Left lobe of liver (tissue), 2 donors: ENCODE data around the gene SLC39A3. TPM values are rescaled to one million over a fixed set of nuclear protein-coding genes. Genes with fewer than 3 reads are reported as not detected.
"Not testable (repeated sequence)": the region's sequence is repeated elsewhere in the genome, so short reads cannot be mapped to it uniquely, and the experiment has no call there.

ENCODE experiments used
- ATAC-seq: fragments of 200-7000 bp; cut with Tn5 transposase; one replicate; pipeline ENCODE4 v1.9.1; 2020; ENCODE audit warnings: mild to moderate bottlenecking, moderate library complexity
- DNase-seq: peaks from one replicate; pipeline ENCODE4 v3.0.0-alpha.2; 2020; ENCODE audit warnings: low spot score
- total RNA-seq: library from RNA; stranded (reverse); gene quantifications from one replicate; pipeline ENCODE4 v1.2.1, GENCODE V29; 2021
- donor health status: DM: no; HTN: no; CAD: no; lungs with moderate emphysema.
- donor health status: DM: no; HTN: yes; CAD: no.

The SLC39A3 gene
- total RNA-seq, 1 donor from 2014 or later = 18.6 TPM

DNA sequence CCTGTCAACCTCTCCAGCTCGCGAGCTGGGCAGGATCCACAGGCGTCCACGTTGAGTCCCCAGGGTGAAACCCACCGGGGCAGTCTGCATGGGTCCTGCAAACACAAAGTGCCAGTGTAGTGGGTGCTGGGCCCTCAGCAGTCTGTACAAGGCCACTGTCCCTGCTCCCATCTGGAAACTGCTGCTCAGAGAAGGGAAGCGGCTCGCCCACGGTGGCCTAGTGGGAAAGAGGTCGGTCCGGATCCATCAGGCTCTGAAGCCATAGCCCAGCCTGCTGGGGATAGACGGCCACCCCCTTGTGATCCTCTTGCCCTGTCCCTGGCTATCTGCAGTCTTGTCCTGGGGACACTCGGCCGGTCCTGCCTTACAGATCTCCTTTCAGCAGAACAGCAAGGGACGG is 16.1 kb downstream of the SLC39A3 start:
- ATAC-seq (no peak), DNase-seq (no peak)

DNA sequence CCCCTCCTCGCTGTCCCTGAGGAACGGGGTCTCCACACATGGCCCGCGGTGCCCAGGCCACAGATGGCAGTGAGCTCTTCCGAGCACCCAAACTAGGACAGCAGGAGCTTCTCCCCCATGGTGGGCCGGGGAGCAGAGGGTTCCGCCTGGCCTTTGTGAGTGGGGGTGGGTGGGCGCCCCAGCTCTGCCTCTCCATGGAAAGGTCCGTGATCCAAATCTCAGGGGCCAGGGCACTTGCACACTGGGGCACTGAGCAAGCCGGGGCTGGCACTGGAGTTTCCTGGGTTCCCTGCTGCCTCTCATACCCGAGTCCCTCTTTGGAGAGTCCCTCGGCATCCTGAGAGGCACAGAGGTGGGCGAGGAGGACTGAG is 16.5 kb downstream of the SLC39A3 start:
- ATAC-seq (no peak), DNase-seq (no peak)

DNA sequence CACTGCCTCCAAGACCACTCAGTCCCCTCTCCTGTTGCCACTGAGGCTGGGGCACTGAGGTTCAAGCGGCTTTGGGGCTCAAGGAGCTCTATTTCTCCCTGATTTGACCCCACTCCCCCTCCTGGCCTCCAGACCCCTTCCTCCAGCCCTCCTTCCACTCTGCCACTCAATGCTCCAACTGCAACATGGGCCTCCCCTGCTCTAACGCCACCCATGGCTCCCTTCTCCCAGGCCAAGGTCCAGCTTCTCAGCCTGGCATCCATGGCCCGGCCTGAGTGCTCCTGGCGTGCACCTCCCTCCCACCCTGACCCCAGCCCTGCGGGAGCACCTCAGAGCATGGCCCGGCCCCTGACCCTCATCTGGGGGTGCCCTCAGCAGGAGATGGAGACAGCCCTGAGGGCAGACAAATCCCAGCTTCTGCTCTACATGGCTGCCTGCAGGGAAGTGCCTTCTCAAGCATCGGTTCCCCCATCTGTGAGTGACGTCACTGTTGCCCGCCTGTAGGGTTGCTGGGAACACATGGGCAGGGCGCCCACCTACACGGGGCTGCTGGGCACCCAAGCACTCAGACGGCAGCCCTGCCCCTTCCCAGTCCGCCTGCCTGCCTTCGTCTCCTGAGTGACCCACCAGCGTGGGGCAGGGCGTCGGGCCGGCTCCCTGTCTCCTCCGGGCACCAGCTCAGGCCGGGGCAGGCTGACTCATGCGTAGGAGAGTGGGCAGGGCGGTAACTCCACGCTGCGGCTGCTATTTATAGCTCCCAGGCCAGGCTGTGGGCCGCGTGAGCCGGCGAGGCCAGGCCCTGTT is 17.1 kb downstream of the SLC39A3 start:
- ATAC-seq (no peak), DNase-seq (no peak)

DNA sequence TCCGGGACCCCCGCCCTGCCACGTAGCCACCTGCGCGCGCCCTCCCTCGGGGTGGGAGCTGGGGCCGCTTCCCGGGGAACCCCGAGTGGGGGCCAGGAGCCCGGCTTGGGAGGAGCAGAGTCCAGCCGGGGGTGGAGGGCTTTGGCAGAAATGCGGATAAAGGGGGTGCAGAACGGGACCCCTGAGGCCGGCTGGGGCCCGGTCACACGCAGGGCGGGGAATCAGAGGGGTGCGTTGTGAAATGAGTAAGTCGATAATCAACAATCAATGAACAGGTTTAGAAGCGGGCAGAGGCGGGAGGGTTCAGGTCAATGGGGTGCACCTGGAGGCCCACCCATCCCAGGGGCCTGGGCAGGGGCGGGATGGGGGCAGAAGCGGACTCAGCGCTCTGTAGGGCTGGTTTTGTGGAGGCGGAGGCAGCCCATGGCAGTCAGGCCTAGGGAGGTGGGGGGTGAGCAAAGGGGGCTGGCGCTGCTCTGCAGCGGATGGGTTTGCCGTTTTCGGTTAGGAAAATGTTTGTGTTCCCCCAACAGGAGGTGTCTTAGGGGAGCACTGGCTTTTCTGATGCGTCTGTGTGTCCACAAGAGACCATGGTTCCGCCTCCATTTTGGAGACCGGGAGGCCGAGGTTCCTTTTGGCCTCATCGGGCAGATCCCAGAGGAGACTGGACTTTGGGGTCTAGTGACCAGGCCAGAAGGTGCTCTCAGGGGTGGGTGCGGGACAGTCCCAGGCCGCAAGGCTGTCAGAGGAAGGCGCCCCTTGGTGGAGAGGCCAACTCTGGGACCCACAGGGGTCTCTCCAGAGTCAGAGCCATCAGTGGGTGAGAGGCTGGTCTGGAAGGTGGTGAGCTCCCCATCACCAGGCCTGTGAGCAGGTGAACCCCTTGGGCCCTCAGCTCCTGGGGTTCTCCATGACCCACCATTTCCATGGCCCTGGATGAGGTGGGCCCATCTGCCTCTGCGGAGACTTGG is 18.0 kb downstream of the SLC39A3 start:
- ATAC-seq (no peak), DNase-seq (no peak)

DNA sequence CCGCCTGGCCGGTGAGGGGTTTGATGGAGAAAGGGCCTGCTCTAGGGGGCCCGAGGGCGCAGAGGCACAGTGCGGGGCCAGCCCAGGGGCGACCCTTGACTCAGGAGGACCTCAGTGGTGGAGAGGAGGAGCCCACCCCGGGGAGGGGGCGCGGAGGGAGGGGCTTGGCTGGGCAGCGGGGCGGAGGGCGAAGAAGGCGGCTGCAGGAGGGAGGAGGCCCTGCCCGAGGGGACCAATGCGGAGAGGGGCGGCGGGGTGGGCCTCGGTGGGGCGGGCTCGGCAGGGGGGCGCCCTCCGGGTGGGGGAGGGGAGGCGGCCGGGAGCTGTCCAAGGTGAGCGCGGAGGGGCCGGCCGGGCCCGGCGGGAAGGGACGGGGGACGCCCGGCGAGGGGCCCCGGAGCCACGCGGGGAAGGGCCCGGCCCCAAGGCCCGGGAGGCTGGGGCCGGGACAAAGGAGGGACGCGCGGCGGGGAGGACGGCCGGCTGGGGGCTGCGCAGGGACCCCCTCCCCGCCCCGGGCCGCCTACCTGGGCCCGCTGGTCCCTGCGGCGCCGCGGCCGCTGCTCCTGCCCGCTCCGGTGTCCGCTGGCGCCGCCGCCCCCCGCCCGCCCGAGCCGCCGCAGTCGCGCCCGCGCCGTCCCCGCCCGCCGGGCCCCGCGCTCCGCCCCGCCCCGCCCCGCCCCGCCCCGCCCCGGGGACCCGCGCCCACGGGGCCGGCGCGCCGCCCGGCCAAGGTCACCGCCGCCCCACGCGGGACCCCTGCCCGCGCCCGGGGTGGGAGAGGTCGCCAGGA is 18.8 kb downstream of the SLC39A3 start, which contains the start of gene DIRAS1:
DIRAS1 (minus strand) TSS at position 596 of the 793 bp plus-strand sequence. CDS start 3,566 bp downstream, outside the sequence.
- DNase-seq (no peak), ATAC-seq (no peak)

DNA sequence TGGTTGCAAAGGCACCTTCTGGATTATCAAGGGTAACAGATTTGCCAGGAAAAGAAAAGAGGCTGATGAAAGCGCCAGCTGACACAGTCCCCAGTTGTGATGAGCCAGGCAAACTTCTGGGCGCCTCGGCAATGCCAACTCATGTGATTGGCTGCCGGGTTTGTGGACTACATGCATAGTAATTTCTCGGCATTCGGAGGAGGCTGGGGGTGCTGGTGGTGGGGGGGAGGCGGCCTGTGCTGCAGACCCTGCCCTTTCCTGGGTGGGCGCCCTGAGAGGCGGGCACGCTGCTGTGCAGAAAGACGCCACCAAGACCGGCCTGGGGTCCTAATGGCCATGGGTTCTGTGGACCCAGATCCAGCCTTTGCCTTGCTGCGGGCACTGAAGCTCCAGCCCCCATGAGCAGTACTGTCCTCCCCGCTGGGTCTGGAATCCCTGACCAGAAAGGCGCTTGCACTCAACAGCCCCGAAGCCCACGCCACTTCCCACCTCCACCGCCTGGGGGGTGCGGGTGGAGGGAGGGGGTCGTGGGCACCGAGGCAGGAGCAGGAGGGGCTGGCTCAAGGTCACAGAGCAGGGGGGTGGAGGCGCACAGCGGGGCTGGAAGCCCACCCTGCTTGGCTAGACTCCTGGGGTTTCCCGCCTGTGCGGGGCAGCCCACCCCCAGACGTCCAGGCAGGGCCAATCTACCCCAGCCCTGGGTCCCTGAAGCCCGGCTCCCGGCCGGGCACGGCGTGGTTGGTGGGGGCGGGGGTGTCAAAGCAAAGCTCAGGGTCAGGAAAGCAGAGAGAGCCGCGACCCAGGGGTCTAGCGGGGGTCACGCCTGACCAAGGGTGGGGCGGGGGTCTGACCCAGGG is 19.7 kb downstream of the SLC39A3 start:
- no peak for DNase-seq
- peak; percentile 17 for ATAC-seq

DNA sequence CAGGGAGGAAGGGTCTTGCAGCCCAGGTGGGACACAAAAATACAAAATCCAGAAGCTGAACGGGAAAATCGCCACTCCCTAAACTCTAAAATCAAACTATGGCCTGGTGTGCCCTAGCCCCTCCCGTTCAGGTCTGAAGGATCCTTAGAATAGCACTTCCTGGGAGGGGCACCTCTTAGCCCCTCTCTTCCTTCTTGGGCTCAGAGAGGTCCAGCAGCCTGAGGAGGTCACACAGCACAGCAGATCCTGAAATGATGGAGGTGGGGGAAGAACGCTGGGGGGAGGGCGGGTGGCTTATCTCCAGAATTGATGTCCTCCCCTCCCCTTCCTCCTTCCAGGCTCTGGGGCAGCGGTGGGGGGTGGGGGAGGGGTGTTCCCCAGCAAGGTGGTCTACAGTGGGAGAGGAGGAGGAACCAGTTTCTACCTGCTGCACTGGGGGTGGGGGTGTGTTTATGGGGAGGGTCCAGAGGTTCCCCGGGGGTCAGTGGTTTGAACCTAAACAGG is 20.5 kb downstream of the SLC39A3 start:
- DNase-seq = no peak

DNA sequence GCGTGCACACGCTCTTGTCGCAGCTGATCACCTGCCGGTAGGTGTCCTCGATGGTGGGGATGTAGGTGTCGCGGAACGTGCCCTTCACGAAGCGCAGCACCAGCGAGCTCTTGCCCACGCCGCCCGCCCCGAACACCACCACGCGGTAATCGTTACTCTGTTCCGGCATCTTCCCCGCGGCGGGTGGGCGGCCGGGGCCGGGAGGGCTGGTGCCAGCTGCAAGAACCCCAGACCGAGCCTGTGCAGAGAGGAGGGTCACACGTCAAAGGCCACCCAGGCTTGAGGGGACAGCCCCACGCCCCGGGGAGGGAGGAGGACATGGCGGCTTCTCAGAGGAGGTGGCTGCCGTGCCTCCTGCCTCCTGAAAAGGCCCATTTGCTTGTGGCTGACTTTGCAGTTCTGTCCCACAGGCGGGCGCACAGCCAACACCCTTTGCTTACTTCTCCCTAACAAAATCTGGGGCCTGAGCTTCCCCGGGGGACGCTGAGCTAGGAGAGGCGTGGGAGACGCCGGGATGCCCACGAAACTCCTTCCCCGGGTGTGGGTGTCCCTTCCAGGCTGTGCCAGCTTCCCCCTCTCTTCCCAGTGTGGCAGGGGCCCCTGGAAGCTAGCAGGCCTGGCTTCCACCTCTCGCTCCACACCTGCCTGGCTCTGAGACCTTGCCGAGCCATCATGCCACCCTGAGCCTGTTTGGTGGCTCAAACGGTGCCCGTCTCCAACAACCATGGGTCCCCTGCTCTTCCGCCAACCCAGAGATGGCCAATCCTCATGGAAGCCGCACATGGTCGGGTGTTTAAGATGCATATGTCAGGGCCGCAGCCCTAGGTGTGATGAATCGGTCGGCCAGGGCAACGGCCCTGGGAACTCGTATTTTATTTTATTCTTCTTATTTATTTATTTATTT is 21.9 kb downstream of the SLC39A3 start:
- ATAC-seq (no peak), DNase-seq (no peak)

More for the DNA sequence above, 20.5 kb downstream of the SLC39A3 start:
- ATAC-seq = no peak

DNA sequence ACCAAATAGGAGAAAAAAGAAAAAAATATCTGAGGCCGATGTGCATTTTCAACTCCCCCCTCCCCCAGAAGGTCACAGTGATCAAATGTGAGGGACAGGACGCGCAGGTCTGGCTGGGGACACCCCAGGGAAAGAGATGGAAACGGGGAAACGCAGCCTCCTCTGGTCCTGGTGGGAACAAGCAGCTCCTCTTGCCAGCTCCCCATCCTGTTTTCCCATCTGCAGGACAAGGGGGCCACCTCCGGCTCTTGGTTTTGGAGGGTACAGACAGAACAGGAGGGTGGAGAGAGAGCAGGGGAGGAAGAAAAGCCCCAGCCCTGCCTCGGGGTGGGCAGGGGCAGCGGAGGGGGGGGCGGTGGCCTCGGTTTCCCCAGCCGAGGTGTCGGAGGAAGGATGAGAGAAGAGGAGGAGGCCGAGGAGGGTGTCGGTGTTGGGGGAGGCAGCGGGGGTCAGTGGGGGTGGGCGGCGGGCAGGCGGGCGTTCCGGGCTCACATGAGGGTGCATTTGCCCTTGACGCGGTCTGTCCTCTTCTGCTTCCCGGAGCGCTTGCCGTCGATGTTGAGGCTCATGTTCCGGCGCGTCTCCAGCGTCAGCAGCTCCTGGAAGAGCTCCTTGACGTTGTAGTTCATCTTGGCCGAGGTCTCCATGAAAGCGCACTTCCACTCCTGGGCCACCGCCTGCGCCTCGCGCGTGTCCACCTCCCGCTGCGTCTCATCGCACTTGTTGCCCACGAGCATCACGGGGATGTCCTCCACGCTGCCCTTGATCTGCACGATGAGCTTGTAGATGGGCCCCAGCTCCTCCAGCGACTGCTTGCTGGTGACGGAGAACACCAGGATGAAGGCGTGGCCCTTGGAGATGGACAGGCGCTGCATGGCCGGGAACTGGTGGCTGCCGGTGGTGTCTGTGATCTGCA is 22.8 kb downstream of the SLC39A3 start:
- DNase-seq (no peak), ATAC-seq (no peak)

DNA sequence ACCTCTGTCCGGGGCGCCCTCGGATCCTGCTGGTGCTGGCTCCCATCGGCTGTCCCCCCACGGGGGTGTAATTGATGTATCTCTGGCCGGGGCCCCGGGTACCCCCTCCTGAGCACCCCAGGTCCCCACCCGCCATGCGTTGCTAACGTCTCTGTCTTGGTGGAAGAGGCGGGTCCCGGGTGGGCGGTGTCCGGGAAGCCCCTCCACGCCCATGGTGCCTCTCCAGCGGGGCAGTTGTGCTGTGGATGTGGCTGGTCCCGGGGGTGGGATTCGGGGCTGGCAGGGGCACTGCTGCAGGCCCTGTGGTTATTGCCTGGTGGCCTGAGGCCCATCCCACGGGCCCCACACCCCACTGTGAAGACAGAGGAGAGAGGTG is 23.6 kb downstream of the SLC39A3 start:
- ATAC-seq (no peak), DNase-seq (no peak)

DNA sequence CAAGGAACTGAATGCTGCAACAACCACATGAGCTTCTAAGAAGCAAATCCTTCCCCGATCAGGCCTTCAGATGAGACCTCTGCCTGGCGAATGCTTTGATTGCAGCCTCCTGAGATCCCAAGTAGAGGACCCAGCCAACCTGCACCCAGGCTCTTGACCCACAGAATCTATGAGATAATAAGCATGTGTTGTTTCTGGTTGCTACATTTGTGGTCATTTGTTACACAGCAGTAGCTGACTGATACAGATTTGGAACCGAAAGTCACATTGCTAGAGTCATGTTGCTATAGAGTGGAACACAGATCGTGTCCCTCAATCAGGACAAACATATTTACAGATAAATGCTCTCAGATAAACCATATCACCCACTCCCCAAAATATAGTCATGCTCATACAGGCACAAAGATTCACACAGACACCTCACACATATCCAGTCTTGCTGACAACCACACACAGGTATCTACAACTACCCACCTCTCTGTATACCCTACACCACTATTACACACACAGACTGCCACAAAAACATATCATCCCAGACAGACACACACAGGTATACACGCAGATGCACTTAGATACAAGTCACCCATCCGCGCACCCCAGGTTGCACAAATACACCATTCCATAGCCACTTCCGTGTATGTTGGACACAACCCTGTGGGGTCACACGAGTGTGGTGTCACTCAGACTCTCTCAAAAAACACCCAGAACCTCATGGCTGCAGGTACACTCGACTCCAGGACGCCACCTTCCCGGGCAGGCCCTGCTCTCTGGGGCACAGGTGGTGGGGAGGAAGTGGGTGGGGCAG is 24.1 kb downstream of the SLC39A3 start:
- DNase-seq = no peak
- ATAC-seq = no peak

DNA sequence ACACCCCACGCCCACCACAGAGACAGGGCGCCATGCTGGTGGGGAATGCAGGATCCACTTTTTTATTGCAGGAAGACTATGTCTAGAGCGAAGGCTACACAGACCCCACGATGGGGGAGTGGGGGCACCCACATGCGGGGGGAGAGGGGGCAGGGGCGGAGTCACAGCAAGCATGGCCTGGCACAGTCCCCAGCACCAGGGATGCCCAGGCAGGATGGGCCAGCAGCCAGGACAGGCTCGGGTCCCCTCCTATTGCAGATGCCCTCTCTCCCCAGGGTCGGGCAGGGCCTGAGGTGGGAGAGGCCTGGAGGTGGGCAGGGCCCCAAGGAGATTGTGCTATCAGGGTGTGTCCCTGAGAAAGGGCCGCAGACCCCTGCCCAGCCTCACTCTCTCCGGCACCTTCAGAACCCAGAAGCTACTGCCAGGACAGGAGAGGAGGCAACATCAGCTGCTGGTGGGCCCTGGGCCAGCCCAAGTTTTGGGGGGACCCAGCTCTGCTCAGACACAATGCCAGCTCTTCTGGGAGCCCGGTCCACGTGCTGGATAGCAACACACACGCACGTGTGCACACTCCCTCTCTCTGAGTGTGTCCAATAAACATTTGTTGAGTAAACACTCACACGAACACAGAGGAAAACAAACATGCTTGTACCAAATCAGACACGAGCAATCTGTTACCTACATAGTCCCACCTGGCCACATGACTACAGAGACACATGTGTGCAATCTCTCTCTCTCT is 25.1 kb downstream of the SLC39A3 start:
- ATAC-seq = no peak
- DNase-seq = no peak

DNA sequence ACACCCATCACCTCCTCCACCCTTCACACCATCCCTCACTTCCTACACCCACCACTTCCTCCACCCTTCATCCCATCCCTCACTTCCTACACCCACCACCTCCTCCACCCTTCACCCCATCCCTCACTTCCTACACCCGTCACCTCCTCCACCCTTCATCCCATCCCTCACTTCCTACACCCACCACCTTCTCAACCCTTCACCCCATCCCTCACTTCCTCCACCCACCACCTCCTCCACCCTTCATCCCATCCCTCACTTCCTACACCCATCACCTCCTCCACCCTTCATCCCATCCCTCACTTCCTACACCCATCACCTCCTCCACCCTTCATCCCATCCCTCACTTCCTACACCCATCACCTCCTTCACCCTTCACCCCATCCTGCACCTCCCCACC is 25.7 kb downstream of the SLC39A3 start:
- not testable (repeated sequence) for DNase-seq, ATAC-seq

DNA sequence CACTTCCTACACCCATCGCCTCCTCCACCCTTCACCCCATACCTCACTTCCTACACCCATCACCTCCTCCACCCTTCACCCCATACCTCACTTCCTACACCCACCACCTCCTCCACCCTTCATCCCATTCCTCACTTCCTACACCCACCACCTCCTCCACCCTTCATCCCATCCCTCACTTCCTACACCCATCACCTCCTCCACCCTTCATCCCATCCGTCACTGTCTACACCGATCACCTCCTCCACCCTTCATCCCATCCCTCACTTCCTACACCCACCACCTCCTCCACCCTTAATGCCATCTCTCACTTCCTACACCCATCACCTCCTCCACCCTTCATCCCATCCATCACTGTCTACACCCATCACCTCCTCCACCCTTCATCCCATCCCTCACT is 26.6 kb downstream of the SLC39A3 start:
- not testable (repeated sequence) for DNase-seq, ATAC-seq

DNA sequence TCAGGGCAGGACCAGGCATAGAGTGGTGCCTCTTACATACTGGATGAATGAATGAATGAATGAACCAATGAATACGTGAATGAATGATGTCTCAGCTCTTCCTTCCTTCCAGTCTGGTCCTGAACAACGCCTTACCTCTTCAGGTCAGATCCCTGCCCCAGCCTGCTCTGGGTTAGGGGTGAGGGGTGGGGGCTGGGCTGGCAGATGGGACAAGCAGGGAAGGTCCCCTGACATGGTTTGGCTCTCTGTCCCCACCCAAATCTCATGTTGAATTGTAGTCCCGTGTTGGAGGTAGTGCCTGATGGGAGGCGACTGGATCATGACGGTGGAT is 28.0 kb downstream of the SLC39A3 start:
- no peak for ATAC-seq
- no peak for DNase-seq

DNA sequence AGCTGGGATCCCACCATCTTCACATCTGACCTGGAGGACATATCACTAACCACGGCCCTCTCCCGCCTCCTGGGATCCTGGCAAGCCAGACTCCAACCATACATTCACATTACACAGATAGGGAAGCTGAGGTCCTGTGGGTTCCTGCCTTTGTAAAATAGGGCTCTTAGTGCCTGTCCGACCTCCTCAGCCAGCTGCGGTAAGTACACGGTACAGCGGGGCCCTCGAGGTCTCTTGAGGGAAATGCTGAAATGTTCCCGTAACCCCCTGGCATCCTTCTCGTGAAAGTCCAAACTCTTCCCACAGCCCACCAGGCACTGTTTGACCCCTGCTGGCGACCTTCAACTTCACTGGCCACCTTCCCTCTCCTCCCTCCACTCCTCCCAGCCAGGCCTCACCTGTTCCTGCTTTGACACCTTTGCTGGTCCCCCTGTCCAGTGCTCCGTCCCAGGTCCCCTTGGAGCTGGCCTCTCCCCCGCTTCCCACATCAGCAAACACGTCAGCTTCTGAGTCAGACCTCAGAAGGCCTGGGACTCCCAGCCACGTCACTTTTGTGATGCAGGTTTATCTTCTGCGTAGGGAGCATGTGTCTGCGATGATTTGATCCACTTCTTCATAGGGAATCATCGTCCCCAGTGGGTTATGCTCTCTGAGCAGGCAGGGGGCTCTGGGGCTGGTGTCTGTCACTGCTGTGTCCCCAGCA is 28.5 kb downstream of the SLC39A3 start:
- ATAC-seq (no peak), DNase-seq (no peak)
